Erythroblast (primary cell): ENCODE data around the gene MAT1A.
"Not testable (repeated sequence)": the region's sequence is repeated elsewhere in the genome, so short reads cannot be mapped to it uniquely, and the experiment has no call there.

Experiments used
- GATA1 ChIP-seq: IDR thresholded peaks from 2 replicates; pipeline ENCODE4 v1.6.1; 2011; ENCODE audit warnings: low read depth, mild to moderate bottlenecking, control low read depth, low read length, moderate library complexity
- POLR2A ChIP-seq: IDR thresholded peaks from 2 replicates; pipeline ENCODE4 v1.6.1; 2011; ENCODE audit warnings: mild to moderate bottlenecking, low read length

DNA sequence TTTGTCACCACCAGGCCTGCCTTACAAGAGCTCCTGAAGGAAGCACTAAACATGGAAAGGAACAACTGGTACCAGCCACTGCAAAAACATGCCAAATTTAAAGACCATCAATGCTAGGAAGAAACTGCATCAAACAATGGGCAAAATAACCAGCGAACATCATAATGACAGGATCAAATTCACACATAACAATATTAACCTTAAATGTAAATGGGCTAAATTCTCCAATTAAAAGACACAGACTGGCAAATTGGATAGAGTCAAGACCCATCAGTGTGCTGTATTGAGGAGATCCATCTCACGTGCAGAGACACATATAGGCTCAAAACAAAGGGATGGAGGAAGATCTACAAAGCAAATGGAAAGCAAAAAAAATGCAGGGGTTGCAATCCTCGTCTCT is 16.5 kb upstream of the MAT1A start:
- not testable (repeated sequence) for TF ChIP-seq POLR2A, GATA1
